GM10248 (cell line): Measurements from ENCODE around the gene SOCS1.

Source experiments
- CTCF ChIA-PET: fragments of 300-600 bp; sonication (Branson Sonifier 250); formaldehyde crosslinking; extraction: SDS; loops from one replicate; lab custom pipeline; 2021; ENCODE audit warnings: antibody characterized with exemption; lab: Yijun Ruan, JAX
- POLR2A ChIA-PET: fragments of 350-650 bp; sonication (Branson Sonifier 250); formaldehyde crosslinking; extraction: SDS; loops from one replicate; lab custom pipeline; 2020; ENCODE audit warnings: antibody characterized with exemption; lab: Yijun Ruan, JAX
- DNase-seq: peaks from one replicate; pipeline ENCODE4 v3.0.0; 2012; ENCODE audit errors: extremely low spot score
- TF ChIP-seq, protein P1 (sequence below): IDR thresholded peaks from 2 replicates; pipeline ENCODE4 v1.5.1; 2012; ENCODE audit warnings: mild to moderate bottlenecking, low read depth; ENCODE audit errors: extremely low read depth, missing control alignments, control extremely low read depth

The SOCS1 gene

DNA sequence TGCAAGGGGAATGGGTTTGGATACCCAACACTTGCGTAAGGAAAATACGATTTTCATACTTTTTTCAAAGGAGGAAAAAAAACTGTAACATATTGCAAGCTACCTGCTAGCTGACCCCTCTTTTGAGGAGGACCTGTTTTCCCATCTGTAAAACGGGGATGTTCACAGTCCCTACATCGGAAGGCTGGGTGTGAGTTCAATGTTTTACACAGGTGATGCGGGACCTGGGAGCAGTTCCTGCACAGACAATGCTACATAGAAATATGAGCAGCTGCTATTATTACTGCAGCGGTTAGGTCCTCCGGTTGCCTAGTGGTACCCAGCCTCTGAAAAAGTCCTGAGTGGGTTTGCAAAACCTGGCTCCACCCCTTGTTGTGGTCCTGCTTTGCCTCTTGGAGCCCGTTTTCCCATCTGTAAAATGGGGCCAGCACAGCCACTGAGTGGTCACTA lies 3.5 kb downstream of the SOCS1 start:
- DNase-seq: no peak
- POLR2A ChIA-PET: interaction anchor here (0.6 to 2.3 kb wide), 8 partner anchors 28 to 294 kb away, joined by 3 to 28 read pairs (median 4); no protein-coding TSS in a partner anchor
- CTCF ChIA-PET: interaction anchor here (0.9 to 2.1 kb wide), 4 partner anchors 16 to 289 kb away, joined by 3 to 9 read pairs (median 4); no protein-coding TSS in a partner anchor
- TF ChIP-seq, protein P1, sequence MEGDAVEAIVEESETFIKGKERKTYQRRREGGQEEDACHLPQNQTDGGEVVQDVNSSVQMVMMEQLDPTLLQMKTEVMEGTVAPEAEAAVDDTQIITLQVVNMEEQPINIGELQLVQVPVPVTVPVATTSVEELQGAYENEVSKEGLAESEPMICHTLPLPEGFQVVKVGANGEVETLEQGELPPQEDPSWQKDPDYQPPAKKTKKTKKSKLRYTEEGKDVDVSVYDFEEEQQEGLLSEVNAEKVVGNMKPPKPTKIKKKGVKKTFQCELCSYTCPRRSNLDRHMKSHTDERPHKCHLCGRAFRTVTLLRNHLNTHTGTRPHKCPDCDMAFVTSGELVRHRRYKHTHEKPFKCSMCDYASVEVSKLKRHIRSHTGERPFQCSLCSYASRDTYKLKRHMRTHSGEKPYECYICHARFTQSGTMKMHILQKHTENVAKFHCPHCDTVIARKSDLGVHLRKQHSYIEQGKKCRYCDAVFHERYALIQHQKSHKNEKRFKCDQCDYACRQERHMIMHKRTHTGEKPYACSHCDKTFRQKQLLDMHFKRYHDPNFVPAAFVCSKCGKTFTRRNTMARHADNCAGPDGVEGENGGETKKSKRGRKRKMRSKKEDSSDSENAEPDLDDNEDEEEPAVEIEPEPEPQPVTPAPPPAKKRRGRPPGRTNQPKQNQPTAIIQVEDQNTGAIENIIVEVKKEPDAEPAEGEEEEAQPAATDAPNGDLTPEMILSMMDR: no peak

DNA sequence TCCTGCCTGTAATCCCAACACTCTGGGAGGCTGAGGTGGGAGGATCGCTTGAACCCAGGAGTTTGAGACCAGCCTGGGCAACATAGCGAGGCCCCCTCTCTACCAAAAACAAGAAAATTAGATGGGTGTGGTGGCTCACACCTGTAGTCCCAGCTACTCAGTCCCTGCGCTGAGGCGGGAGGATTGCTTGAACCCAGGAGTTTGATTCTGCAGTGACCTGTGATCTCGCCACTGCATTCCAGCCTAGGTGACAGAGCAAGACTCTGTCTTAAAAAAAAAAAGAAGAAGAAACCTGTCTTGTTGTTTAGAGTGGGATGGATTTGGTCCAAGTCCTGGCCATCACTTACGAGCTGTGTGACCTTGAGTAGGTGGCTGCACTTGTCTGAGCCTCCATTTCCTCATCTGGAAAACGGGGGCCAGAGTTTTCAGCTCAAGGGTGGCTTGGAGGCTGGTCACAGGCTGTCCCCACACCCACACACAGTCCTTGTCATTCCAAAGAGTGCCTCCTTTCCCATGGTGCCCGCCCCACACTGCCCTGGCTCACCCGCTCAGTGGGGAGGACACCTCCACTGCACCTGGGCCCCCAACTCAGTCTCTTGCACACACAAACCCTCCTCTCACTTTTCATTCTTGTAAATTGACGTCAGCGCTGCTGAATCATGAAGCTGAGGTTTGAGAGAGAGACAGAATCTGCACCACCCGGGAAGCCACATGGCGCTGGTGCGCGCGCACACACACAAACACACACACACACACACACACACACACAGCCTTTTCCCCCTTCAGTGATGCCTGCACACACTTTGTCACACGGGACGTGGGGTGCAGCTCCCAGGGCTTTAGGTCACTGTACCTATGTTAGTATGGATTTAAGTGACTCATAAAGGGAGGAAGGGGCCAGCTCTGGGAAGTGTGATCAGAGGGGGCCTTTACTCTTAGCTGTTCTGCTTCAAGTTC lies 4.2 kb downstream of the SOCS1 start:
- DNase-seq: peak; percentile 73
- TF ChIP-seq, protein P1: no peak
- ChIA-PET CTCF (interaction anchor here (0.6 to 2.1 kb wide), 7 partner anchors 15 to 288 kb away, joined by 3 to 9 read pairs (median 3); no protein-coding TSS in a partner anchor), POLR2A (interaction anchor here (0.6 to 2.3 kb wide), 13 partner anchors 27 to 377 kb away, joined by 3 to 28 read pairs (median 4); no protein-coding TSS in a partner anchor)

DNA sequence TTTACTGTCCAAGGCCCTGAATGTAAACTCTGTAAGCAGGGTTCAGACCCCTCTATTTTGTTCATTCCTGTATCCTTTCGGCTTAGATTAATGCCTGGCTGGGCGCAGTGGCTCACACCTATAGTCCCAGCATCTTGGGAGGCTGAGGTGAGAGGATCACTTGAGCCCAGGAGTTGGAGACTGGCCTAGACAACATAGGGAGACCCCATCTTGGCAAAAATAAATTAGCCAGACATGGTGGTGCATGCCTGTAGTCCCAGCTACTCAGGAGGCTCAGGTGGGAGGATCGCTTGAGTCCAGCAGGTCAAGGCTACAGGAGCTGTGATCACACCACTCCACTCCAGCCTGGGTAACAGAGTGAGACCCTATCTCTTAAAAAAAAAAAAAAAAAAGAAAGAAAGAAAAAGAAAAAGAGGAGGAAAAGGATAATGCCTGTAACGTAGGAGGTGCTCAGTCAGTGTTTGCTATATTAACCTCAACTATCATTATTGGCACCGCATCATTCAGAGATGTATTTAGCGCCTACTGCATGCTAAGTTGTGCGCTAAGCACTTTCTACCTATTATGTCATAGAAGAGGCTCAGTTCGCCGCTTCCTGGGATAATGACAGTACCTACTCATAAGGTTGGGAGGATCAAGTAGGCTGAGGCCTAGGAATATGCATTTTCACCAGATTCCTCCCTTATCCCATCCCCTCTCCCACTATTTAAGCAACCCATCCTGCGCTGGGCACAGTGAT lies 5.0 kb downstream of the SOCS1 start:
- POLR2A ChIA-PET: interaction anchor here (0.9 to 2.3 kb wide), 2 partner anchors 86 to 286 kb away, joined by 4 to 28 read pairs; no protein-coding TSS in a partner anchor
- TF ChIP-seq, protein P1: no peak
- CTCF ChIA-PET: interaction anchor here (0.6 to 2.1 kb wide), 5 partner anchors 15 to 287 kb away, joined by 3 to 9 read pairs (median 4); no protein-coding TSS in a partner anchor
- no peak for DNase-seq

DNA sequence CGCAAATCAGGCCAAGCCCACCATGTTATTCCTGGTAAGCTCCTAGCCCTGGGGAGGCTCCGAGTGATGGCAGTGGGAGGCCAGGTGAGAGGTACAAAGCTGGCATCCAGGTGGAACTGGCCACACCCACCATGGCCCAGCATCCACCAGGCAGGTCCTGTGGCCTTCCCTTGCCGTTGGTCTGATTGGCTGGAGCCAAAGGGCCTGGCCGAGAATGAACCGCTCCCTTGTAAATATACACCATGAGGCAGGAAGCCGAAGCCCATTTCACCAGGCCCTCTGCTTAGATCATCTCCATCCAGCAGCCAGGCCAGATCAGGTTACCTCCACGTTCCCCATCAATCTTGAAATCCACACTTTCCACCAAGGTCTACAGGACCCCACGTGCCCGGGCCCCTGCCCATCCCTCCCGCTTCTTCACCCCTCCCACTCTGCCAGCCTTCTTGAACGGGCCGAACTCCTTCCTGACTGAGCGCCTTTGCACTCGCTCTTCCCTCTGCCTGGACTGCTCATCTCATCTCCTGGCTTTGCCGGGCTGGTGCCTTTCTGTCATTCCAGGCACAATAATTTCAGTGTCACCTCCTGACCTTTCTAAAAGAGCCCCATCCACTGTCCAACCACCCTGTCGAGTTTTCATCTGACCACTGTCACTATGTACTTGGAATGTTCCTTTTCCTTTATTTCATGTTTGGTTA lies 5.8 kb downstream of the SOCS1 start:
- ChIA-PET POLR2A (interaction anchor here (0.6 kb wide), 1 partner anchor 54 kb away, joined by 3 read pairs; no protein-coding TSS in a partner anchor), CTCF (interaction anchor here (1.0 kb wide), 1 partner anchor 279 kb away, joined by 3 read pairs; no protein-coding TSS in a partner anchor)
- DNase-seq: no peak
- TF ChIP-seq, protein P1: no peak

DNA sequence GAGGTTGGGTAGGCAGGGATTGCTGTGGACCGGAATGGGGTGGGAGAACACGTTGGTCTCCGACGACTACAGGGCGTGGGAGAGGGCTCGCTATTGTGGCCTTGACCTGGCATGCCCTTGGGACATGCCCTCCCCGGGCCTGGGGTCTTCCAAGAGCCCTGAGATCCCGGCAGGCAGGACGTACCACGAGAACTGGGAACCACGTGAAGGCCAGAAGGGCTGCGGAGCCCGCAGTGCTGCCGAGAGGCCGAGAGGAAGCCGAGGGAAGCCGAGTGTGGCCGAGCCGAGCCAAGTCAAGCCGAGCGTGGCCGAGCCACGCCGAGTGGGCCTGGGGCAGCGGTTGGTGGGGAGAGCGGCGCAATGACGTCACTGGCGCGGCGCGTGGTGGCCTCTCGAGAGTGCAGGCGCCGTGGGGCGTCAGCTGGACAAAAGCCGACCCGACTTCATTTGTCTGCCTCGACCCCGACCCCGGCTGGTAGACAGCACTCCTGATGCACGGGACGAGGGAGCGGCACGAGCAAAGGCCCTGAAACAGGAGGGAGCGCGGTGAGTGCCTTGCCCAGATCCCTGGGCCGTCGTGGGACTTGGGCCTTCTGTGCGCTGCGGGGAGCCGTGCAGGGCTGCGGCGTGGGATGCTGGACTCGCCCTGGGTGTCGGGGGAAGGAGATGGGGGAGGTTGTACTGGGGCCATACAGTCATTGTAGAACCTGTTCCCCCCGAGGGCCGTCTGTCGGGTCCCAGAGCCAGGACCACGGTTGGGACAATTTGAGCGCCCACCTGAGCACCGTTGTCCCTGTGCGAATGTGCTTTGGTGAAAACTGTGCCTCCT lies 6.6 kb downstream of the SOCS1 start:
- ChIA-PET POLR2A (interaction anchor here (0.6 kb wide), 1 partner anchor 53 kb away, joined by 3 read pairs; no protein-coding TSS in a partner anchor), CTCF (interaction anchor here (1.0 kb wide), 1 partner anchor 278 kb away, joined by 3 read pairs; no protein-coding TSS in a partner anchor)
- no peak for DNase-seq
- TF ChIP-seq, protein P1: no peak
